SU-DHL-6 (cell line): Measurements from ENCODE around the gene STX16.

Source experiments
- EZH2phosphoT487 ChIP-seq: fragments of 200-600 bp; sonication (generic), shearing (Covaris generic); conservative IDR thresholded peaks from 2 replicates; pipeline ENCODE4 v1.6.1; 2018; ENCODE audit warnings: mild to moderate bottlenecking, antibody characterized with exemption, low read length, moderate library complexity, mixed read lengths
- TF ChIP-seq, protein P1 (sequence below): fragments of 200-600 bp; sonication (generic); IDR thresholded peaks from one replicate; pipeline ENCODE4 v1.5.1; 2017; ENCODE audit warnings: antibody characterized with exemption, mild to moderate bottlenecking, low read length, moderate library complexity; ENCODE audit not compliant: insufficient read depth, poor library complexity, severe bottlenecking

DNA sequence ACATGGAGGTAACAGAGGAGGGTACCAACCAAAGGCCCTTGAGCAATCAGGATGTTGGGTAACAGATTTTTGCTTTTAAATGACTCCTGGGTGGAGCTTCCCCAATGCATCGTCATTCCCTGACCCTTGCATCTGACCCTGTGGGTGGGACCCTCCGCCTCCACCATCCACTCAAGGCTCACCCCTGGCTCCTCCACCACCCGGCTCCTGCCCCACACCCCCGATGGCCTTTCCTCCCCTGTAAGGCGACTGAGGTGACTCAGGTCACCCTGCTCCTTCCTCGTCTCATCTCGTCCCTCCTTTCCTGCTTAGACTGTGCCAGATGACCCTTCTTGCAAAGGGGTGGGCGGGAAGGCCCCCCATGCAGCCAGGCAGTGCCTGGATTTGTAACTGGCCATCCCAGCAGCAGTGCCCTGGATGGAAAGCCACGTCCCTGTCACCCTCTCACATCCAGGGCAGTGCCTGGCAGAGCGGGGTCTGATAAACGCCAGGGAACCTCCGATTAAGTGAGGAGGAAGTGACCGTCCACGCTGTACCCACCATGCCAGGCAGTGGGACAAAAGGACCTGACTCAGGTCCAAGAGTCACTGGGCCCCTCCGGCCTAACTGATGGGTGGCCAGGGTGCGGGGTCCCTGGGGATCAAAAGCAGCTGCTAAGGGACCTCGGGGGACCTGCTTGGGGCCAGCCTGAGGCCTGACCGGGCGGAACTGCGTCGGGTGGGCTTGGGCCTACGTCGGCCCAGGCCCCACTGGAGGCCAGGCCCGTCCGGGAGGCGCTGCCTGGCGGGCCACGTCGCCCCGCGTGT, 40.9 kb downstream of the STX16 start:
- no peak for TF ChIP-seq EZH2phosphoT487
- TF ChIP-seq, protein P1, sequence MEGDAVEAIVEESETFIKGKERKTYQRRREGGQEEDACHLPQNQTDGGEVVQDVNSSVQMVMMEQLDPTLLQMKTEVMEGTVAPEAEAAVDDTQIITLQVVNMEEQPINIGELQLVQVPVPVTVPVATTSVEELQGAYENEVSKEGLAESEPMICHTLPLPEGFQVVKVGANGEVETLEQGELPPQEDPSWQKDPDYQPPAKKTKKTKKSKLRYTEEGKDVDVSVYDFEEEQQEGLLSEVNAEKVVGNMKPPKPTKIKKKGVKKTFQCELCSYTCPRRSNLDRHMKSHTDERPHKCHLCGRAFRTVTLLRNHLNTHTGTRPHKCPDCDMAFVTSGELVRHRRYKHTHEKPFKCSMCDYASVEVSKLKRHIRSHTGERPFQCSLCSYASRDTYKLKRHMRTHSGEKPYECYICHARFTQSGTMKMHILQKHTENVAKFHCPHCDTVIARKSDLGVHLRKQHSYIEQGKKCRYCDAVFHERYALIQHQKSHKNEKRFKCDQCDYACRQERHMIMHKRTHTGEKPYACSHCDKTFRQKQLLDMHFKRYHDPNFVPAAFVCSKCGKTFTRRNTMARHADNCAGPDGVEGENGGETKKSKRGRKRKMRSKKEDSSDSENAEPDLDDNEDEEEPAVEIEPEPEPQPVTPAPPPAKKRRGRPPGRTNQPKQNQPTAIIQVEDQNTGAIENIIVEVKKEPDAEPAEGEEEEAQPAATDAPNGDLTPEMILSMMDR = no peak
